Measurements from ENCODE around the gene ENAH.

DNA sequence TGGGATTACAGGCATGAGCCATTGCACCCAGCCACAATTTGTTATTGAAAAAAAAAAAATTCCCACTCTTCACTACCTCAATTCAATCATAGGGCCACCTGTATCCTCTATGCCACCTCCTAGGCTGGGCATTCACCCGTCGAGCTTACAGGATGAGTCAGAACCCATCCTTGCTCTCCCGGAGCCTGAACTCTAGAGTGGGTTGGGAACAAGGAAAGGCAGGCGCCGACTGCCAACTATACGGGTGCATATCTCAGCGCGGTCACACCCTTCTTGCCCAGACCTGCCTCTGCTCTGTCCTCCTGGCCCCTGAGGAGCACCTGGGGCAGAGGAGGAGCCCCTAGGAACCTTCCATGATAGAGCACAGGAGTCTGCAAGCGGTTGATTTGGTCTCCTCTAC lies 203.7 kb downstream of the ENAH start:
- TF ChIP-seq, protein P1, sequence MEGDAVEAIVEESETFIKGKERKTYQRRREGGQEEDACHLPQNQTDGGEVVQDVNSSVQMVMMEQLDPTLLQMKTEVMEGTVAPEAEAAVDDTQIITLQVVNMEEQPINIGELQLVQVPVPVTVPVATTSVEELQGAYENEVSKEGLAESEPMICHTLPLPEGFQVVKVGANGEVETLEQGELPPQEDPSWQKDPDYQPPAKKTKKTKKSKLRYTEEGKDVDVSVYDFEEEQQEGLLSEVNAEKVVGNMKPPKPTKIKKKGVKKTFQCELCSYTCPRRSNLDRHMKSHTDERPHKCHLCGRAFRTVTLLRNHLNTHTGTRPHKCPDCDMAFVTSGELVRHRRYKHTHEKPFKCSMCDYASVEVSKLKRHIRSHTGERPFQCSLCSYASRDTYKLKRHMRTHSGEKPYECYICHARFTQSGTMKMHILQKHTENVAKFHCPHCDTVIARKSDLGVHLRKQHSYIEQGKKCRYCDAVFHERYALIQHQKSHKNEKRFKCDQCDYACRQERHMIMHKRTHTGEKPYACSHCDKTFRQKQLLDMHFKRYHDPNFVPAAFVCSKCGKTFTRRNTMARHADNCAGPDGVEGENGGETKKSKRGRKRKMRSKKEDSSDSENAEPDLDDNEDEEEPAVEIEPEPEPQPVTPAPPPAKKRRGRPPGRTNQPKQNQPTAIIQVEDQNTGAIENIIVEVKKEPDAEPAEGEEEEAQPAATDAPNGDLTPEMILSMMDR (conservative IDR thresholded peaks at IDR 0.05 in 1 of 2, IDR thresholded peaks at IDR 0.05 in 1 of 2; ENCODE audit: extremely low read depth in 1 of 2, insufficient read depth in 1 of 2, low read depth in 1 of 2, low read length in 2 of 2): no peak
- TF ChIP-seq EZH2 (IDR thresholded peaks at IDR 0.05; ENCODE audit: borderline replicate concordance, low read length): no peak

All from mammary epithelial cell (primary cell).